GM18868 (cell line): ENCODE results near the gene DDX42.

Experiments
- ATAC-seq: cut with Tn5 transposase; IDR thresholded peaks from one replicate; pipeline ENCODE4 v1.9.1; 2021; ENCODE audit warnings: mild to moderate bottlenecking, moderate library complexity; ENCODE audit not compliant: unreplicated experiment

DDX42 gene

GRCh38 chr17:63821804-63822203, 47.8 kb downstream of the DDX42 start:
- ATAC-seq, result no peak

GRCh38 chr17:63822537-63822936, 48.6 kb downstream of the DDX42 start:
- no peak for ATAC-seq

DNA sequence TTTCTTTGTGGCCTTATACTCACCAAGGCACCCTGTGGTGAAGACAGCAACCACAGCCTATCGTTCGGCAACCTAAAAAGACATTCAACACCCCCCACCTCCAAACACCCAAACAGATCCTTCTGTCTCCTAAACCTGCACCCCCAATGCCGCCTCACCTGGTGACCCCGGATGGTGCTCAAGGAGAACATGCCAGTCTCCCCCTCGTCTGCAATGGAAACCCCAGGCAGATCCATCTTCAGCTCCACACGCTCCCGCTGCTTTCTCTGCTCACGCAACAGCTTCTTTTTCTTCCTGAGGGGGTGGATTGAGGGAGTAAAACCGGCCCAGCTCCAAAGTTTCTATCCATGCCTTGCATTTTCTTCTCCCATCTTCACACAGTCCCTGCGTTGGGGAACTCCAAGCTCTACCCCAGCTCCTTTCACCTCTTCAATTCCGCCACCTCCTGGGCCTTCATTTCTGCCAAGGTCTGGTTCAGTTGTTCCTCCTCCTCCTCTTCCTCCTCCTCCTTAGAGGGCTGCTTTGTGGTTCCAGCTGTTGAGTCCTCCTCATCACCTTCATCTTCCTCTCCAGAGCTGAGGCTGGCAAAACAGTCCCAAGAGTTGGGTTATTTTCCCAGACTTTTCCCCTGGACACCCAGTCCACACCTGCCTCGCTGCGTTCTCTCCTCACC, 49.8 kb downstream of the DDX42 start:
- ATAC-seq, result no peak

DNA sequence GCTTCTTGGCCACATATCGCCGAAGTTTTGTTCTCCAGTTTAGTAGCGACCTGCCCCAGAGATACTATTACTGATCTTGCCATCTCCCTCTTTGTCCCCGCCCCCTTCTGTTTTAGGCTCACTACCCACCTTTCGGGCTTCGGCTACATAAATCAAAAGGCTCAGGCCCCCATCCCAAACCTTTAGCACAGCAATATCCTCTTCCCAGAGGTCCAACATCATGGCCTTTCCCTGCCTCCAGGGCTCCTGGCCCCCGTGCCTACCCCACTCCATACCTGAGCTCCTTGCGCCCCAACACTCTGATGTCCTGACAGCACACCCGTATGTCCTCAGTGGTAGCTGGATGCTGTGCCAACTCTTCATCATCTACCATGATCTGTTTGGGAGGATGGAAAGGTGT, 50.4 kb downstream of the DDX42 start:
- ATAC-seq, result no peak

DNA sequence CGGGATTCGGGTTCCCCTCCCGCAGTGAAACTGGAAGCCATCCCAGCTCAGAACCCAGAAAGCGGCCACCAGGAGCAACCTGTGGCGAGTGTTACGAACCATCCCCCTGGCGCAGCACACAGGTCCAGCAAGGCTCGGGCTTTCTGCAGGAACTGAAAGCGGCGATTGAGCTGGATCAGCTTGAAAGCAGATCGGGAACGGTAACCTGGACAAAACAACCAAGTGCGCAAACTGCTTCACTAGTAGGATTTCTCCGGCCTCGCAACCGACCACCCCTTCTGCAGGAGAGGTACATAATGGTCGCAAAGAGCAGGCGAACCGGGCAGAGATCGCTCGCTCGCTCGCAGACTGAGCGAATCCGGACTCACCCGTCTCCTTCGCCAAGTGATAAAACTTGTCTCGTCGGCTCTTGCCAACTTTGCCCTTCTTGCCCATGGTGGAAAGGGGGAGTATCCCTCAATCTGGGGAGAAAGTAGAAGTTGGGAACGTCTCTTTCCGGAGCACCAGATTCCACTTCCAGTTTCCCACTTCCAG, 52.6 kb downstream of the DDX42 start:
- no peak for ATAC-seq

- ATAC-seq, result peak; percentile 88
Measured at GRCh38 chr17:63827002-63827800, 53.2 kb downstream of the DDX42 start, which contains the start of the genes FTSJ3 and PSMC5. TSS of gene FTSJ3 (minus strand) at chr17:63827663. CDS start at chr17:63826902, 761 bp downstream. TSS of gene PSMC5 (plus strand) at chr17:63827431. CDS start at chr17:63827491, 60 bp downstream.

DNA sequence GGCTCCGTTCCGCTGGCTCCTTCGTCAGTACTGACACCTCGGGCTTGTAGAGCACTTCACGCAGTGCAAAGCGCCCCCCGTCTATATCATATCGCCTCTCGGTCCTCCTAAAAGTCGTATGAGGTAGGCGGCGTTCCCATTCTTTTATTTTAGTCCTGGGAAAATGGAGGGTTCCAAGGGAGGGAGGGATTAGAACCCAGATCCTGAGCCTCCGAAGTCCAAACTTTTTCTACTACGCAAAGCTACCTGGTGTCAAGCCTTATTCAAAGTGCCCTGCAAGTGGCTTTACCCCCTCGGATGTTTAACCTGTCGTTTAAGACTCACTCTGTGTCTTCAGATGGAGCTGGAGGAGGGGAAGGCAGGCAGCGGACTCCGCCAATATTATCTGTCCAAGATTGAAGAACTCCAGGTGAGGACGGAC, 53.8 kb downstream of the DDX42 start:
- no peak for ATAC-seq

DNA sequence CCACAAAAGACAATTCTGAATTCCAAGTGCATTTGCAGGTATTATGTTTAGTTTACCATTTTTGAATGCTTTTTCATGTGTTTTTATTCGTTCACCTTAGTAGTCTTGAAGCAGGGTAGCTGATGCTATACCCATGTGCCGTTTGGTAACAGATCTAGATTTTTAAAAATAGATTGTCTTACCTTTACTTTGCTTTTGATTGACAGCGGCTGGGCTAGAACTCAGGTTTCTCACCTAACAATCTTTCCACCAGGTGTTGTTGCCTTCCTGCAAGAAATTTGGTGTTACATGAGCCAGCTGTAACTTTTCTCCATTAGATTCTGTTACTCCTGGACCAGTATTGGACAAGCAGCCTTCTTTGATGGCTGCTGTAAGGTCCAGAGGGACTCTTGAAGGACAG, 55.0 kb downstream of the DDX42 start:
- no peak for ATAC-seq

- no peak for ATAC-seq
Measured at GRCh38 chr17:63830278-63830677, 56.3 kb downstream of the DDX42 start.

DNA sequence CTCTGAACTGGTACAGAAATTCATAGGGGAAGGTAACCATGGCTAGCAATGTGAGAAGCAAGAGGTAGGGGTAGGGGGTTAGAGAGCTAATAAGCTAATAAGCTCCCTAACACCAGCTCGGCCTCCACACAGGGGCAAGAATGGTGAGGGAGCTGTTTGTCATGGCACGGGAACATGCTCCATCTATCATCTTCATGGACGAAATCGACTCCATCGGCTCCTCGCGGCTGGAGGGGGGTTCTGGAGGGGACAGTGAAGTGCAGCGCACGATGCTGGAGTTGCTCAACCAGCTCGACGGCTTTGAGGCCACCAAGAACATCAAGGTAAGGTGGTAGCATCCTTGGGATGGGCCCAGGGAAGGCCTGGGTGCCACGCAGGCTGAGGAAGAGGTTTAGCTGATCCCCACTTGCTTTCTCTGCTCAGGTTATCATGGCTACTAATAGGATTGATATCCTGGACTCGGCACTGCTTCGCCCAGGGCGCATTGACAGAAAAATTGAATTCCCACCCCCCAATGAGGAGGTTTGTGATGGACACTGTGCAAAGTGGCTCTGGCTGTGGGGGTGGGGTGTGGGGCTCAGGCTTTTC, 57.0 kb downstream of the DDX42 start:
- ATAC-seq, result no peak

DNA sequence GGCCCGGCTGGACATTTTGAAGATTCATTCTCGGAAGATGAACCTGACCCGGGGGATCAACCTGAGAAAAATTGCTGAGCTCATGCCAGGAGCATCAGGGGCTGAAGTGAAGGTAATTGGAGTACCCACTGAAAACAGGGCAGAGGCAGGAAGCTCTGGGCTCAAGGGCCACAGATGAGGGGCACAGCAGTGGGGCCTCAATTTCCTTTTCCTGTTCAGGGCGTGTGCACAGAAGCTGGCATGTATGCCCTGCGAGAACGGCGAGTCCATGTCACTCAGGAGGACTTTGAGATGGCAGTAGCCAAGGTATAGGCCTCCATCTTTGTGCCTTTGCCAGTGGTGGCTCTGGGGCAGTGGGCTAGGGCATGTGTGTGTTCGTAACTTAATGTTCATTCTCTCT, 57.5 kb downstream of the DDX42 start:
- ATAC-seq, result no peak

DNA sequence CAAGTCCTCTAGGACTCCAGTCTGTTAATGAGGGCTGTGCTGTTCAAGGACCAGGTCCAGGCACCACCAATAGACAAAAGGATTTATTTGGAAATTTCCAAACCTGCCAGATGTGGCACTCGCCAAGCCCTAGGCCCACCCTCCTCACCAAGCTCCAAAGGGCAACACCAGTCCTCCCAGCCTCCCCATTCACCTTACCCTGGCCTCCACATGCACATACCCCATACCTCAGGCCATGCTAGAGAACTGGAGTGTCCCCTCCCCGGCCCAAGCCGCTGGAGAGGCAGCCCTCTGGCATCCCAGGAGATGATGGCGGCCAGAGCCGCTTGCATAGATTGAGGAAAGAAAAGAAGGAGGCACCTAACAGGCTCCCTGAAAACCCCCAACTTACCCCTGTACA, 58.0 kb downstream of the DDX42 start:
- no peak for ATAC-seq

DNA sequence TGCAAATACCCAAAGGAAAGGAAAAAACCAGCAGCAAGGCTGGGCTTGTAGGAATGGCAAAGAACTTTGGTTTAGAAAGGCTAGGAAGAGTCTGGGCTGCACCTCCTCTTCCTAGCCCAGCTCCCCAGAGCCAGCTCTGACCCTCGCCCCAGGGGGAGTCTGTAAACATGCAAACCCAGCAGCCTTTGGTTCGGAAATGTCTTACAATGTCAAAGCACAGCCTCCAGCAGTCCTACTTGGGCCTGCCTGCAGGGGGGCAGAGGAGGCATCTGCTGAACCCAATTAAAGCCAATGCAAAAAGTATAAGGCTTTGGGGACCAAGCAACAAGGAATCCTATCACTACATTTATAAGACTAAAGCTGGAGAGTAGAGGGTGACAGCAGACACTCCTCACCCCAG, 58.5 kb downstream of the DDX42 start:
- ATAC-seq, result no peak

DNA sequence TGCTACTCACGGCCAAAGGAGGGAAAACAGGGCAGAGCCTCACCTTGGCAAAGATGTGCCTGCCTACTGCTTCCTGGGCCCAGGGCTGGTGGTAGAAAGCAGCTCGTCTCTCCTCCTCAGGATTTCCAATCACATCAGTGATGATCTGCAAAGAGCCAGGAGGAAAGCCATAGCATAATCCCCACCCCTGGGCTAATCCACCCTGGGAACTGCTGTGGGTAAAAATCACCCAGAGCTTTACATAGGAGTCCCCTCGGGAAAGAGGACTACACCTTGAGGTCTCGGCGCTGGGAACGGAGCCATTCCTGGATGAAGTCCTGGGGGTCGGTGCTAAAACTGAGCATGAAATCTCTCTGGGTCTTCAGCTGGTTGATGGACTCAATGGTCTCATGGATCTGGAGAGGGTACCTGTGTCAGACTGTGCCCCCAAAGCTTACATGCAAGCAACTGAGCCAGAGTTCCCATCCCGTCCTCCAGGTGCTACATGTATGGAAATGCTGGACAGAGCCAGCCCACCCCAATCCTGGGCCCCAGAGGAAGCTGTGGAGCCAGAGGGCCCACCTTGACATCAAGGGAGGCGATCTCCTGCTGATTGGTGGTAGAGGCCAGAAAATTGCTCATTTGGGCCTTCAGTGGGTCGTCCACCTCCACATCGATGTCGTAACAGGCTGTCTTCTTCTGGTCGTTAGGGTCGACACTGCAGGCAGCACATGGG, 59.2 kb downstream of the DDX42 start:
- ATAC-seq, result no peak

DNA sequence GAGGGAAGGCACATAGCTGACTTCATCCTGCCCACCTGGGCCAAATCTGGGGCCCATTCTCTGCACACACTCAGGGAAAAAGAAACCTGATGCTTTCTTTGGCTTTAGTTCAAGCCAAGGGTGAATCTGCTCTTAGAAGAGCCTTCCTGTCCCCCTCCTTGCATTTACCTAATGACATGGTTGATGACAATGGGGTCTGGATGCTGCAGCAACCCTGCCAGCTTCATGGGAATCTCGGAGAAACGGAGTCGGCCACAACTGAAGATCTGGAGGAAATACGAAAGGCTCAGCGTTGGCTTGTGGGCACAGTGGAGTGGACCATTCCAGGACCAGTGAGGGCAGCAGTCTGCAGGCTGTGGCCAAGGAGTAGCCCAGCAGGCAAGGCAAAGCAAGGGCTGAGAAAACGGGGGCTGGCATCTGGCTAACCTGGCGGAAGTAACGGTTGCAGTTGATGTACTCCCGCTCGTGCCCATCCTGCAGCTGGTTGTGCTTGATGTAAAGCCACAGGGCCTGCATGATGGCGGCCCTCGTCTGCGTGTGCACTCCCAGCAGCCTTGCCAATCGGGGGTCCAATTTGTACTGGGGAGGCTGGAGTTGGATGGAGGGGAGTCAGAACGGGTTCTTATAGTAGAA, 59.9 kb downstream of the DDX42 start:
- ATAC-seq, result no peak

- ATAC-seq, result peak; percentile 72
Measured at GRCh38 chr17:63834431-63835166, 60.6 kb downstream of the DDX42 start.

DNA sequence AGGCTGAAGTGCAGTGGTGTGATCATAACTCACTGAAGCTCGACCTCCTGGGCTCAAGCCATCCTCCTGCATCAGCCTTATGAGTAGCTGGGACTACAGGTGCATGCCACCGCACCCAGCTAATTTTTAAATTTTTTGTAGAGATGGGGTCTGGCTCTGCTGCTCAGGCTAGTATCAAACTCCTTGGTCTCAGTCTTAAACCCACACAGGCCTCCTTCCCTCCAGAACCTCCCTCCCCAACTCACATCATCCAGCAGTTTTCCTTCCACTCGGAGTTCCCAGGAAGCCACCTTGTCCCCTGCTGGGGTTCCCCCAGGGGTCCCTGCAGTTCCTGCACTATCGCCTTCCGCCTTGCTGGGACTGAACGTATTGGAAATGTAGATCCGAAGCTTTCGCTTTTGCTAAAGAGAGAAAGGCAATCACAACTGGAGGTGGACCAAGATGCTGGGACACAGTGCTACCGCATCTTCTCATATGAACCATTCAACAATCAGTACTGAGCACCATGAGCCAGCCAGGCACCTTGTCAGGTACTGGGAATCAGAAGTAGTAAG, 61.3 kb downstream of the DDX42 start:
- no peak for ATAC-seq

DNA sequence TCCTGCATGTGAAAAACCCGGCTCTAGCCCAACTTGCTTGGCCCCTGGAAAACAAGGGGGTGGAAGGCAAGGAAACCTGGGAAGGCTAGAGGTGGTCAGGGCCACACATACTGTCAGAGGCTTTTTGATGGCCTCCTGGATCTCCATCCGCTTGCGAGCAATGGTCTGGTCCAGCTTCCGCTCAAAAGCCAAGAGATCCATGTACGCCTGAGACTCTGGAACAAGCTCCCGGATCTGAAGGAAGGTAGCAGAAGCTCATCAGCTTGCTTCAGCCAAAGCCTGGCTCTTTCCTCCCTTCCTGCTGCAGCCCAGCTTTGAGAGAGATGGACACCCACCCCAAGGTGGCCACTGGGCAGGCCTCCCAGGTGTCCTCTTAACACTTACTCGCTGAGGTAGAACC, 62.8 kb downstream of the DDX42 start:
- no peak for ATAC-seq

- no peak for ATAC-seq
Measured at GRCh38 chr17:63837480-63837879, 63.5 kb downstream of the DDX42 start.
